SIG-M5 treated with dmso at 0.1 percent for 504 hours (cell line): ENCODE measurements around the gene ST6GALNAC6.
"Not testable (repeated sequence)": the region's sequence is repeated elsewhere in the genome, so short reads cannot be mapped to it uniquely, and the experiment has no call there.

Source experiments
- DNase-seq: peaks from one replicate; lab custom pipeline; 2025; ENCODE audit not compliant: unreplicated experiment; lab: John Stamatoyannopoulos, UW

Gene ST6GALNAC6

GRCh38 chr9:127858041-127858512 is 41.3 kb downstream of the ST6GALNAC6 start:
- DNase-seq = no peak

- DNase-seq = no peak
These were observed 42.1 kb downstream of the ST6GALNAC6 start for GRCh38 chr9:127857278-127857677.

GRCh38 chr9:127856729-127857116 is 42.7 kb downstream of the ST6GALNAC6 start:
- DNase-seq = no peak

GRCh38 chr9:127856094-127856728 is 43.2 kb downstream of the ST6GALNAC6 start:
- DNase-seq = no peak

- DNase-seq = no peak
These were observed 43.9 kb downstream of the ST6GALNAC6 start for GRCh38 chr9:127855522-127855921.

GRCh38 chr9:127854960-127855359 is 44.4 kb downstream of the ST6GALNAC6 start:
- DNase-seq = no peak

GRCh38 chr9:127854184-127854806 is 45.1 kb downstream of the ST6GALNAC6 start, which contains the start of gene ENG:
Gene ENG (minus strand): TSS chr9:127854658. CDS start chr9:127854355, 303 bp downstream.
- DNase-seq = no peak

GRCh38 chr9:127853312-127854183 is 45.9 kb downstream of the ST6GALNAC6 start:
- no peak for DNase-seq

- DNase-seq = no peak
These were observed 46.6 kb downstream of the ST6GALNAC6 start for GRCh38 chr9:127852829-127853228.

GRCh38 chr9:127850286-127850830 is 49.0 kb downstream of the ST6GALNAC6 start:
- no peak for DNase-seq

- DNase-seq = no peak
These were observed 50.5 kb downstream of the ST6GALNAC6 start for GRCh38 chr9:127848756-127849504.

GRCh38 chr9:127847833-127848755 is 51.3 kb downstream of the ST6GALNAC6 start:
- no peak for DNase-seq

GRCh38 chr9:127847178-127847510 is 52.3 kb downstream of the ST6GALNAC6 start:
- DNase-seq = peak; percentile 17

GRCh38 chr9:127846443-127847177 is 52.8 kb downstream of the ST6GALNAC6 start:
- DNase-seq = no peak

- not testable (repeated sequence) for DNase-seq
These were observed 53.8 kb downstream of the ST6GALNAC6 start for GRCh38 chr9:127845619-127846018.

- no peak for DNase-seq
These were observed 54.5 kb downstream of the ST6GALNAC6 start for GRCh38 chr9:127844821-127845359.

- DNase-seq = no peak
These were observed 58.1 kb downstream of the ST6GALNAC6 start for GRCh38 chr9:127841087-127841835.
